ENCODE results near the gene PECR. TPM values are rescaled to one million over a fixed set of nuclear protein-coding genes. Genes with fewer than 3 reads are reported as not detected.

PECR gene
- total and polyA plus RNA-seq, 9 donors: 7.0 to 15.0 (median 11.5) TPM

DNA sequence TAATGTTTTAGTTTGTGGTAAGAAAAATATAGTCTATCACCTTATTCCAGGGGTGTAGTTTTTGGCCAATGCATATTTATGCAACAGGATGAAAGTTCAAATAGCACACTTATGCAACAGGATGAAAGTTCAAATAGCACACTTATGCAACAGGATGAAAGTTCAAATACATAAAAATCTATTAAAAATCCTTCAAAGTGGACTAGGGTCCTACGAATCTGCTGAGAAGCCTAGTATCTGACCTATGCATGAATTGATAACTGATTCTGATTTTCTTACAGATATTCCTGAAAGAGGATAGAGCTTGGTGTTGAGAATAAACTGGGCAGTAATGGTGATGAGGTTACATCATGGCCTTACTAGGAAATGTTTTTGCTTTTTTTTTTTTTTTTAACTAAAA lies 2.8 kb downstream of the PECR start:
- H3K4me3 ChIP-seq: no peak overlapping the region
- intact Hi-C loops (cut with DNase I): no loop called here

DNA sequence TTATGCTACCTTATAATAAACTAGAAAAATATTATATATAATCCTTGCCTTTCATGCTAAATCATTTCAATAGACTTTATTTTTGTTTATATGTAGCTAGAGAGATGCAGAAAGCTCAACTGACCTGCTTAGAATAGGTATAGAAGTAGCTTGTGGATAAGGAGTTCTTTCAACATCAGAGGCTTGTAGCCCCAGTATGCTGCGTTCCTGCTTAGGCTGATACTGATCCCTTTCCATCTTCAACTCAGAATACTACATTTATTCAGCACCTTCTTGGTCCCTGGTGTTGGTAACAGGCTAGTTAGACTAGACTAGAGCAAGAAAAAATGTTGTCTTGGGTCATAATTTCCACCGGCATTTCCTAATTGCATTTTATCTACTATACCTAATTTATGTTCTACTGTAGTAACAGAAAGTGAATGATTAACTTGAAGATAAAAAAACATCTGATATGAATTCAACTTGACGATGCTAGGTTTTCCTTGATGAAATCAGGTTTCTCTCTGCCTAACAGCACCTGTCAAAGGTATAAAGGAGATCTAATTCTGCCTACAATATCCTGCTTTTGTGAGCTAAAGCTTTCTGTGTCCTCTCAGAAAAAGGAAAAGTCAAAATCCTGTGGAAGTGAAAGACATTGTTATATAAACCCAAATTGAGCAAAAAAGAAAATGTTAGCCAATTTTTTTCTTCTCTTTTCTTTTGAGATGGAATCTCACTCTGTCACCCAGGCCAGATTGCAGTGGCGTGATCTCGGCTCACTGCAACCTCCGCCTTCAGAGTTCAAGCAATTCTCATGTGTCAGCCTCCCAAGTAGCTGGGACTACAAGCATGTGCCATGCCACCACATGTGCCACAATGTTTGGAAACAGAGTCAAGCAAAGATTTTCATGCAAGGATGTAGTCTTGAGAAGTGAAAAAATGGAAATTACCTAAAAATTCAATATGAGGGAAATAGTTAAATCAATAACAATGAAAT lies 5.8 kb downstream of the PECR start:
- H3K27ac ChIP-seq: no peak overlapping the region
- intact Hi-C loops (cut with DNase I): no loop called here
- no peak for DNase-seq
- no peak for TF ChIP-seq EP300 (IDR thresholded peaks at IDR 0.05)
- H3K4me1 ChIP-seq (ENCODE audit: insufficient read depth): peaks cover 3% of the 10 kb centered on the region
- no peaks in the 10 kb centered on the region for H3K9me3 ChIP-seq
- no peaks in the 10 kb centered on the region for H3K27me3 ChIP-seq
- WGBS, 3 donors: 87 to 88% (median 87%) methylated on average over 6 of the region's 6 CpGs
- H3K4me3 ChIP-seq: no peak overlapping the region
- no peaks in the 10 kb centered on the region for H3K36me3 ChIP-seq

More for the DNA sequence above, 2.8 kb downstream of the PECR start:
- Histone ChIP-seq H3K4me1 (ENCODE audit: insufficient read depth) (peaks cover 6% of the 10 kb centered on the region), H3K36me3 (no peaks in the 10 kb centered on the region), H3K27me3 (no peaks in the 10 kb centered on the region), H3K9me3 (no peaks in the 10 kb centered on the region), H3K27ac (no peak overlapping the region)
- WGBS, 3 donors: 31 to 42% (median 34%) methylated on average over 1 of the region's 1 CpG
- no peak for TF ChIP-seq POLR2A (IDR thresholded peaks at IDR 0.05)
- no peak for TF ChIP-seq EP300 (IDR thresholded peaks at IDR 0.05)
- TF ChIP-seq, protein P1, sequence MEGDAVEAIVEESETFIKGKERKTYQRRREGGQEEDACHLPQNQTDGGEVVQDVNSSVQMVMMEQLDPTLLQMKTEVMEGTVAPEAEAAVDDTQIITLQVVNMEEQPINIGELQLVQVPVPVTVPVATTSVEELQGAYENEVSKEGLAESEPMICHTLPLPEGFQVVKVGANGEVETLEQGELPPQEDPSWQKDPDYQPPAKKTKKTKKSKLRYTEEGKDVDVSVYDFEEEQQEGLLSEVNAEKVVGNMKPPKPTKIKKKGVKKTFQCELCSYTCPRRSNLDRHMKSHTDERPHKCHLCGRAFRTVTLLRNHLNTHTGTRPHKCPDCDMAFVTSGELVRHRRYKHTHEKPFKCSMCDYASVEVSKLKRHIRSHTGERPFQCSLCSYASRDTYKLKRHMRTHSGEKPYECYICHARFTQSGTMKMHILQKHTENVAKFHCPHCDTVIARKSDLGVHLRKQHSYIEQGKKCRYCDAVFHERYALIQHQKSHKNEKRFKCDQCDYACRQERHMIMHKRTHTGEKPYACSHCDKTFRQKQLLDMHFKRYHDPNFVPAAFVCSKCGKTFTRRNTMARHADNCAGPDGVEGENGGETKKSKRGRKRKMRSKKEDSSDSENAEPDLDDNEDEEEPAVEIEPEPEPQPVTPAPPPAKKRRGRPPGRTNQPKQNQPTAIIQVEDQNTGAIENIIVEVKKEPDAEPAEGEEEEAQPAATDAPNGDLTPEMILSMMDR (IDR thresholded peaks at IDR 0.05): no peak
- DNase-seq: no peak

DNA sequence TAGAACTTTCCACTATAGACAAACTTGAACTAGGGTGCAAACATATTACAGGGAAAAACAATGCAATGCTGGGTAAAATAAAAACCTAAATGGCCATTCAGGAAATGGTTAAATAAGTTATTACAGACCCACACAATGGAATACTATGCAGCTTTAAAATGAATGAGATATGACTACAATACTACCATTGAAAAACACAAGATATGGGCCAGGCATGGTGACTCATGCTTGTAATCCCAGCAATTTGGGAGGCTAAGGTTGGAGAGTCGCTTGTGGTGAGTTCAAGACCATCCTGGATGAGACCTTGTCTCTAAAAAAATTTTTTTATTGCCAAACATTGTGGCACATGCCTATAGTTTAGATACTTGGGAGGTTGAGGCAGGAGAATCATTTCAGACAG lies 6.8 kb downstream of the PECR start:
- TF ChIP-seq POLR2A (IDR thresholded peaks at IDR 0.05): no peak
- no peak for TF ChIP-seq EP300 (IDR thresholded peaks at IDR 0.05)
- no peak for DNase-seq
- Histone ChIP-seq H3K36me3 (no peaks in the 10 kb centered on the region), H3K27ac (no peak overlapping the region), H3K27me3 (no peaks in the 10 kb centered on the region), H3K9me3 (no peaks in the 10 kb centered on the region), H3K4me3 (no peak overlapping the region), H3K4me1 (ENCODE audit: insufficient read depth) (no peaks in the 10 kb centered on the region)
- 89 to 96% (median 95%) methylated on average over 1 of the region's 1 CpG for WGBS, 3 donors
- intact Hi-C loops (cut with DNase I): no loop called here

DNA sequence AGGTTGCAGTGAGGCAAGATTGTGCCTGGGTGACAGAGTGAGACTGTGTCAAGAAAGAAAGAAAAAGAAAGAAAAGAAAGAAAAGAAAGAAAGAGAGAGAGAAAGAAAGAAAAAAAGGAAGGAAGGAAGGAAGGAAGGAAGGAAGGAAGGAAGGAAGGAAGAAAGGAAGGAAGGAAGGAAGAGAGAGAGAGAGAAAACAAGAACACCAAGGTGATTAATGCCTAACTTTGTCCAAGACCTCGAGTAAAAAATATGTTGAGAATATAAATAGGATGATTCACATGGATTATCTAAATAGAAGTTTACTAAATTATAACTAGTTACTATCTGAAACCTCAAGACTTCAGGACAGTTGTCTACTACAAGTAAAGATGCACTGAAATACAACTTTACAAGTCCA lies 7.2 kb downstream of the PECR start:
- intact Hi-C loops (cut with DNase I): no loop called here
- H3K4me3 ChIP-seq: no peak overlapping the region
- WGBS, 3 donors: 53 to 64% (median 54%) methylated on average over 1 of the region's 1 CpG
- DNase-seq: no peak
- H3K36me3 ChIP-seq: no peaks in the 10 kb centered on the region
- no peaks in the 10 kb centered on the region for H3K9me3 ChIP-seq
- no peaks in the 10 kb centered on the region for H3K27me3 ChIP-seq
- TF ChIP-seq POLR2A (IDR thresholded peaks at IDR 0.05): no peak
- TF ChIP-seq, protein P1 (IDR thresholded peaks at IDR 0.05): no peak
- TF ChIP-seq EP300 (IDR thresholded peaks at IDR 0.05): no peak
- H3K4me1 ChIP-seq (ENCODE audit: insufficient read depth): no peaks in the 10 kb centered on the region
- H3K27ac ChIP-seq: no peak overlapping the region

DNA sequence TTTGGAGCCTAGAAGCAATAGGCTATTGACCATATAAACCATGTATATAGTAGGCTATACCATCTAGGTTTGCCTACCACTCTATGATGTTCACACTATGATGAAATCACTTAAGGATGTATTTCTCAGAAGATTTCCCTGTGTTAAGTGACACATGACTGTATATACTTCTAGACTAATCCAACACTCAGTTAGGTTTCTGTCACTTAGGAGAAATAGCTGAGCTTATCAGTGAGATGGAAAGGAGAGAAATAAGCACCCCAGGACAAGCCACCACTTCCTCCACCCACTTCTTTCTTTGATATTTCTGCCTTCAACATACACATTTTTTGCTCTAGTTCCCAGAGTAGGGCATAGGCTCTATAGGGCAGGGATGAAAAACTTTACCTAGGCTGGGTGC lies 7.8 kb downstream of the PECR start:
- Histone ChIP-seq H3K4me3 (no peak overlapping the region), H3K27ac (no peak overlapping the region), H3K9me3 (no peaks in the 10 kb centered on the region), H3K36me3 (no peaks in the 10 kb centered on the region), H3K27me3 (no peaks in the 10 kb centered on the region), H3K4me1 (ENCODE audit: insufficient read depth) (no peaks in the 10 kb centered on the region)
- DNase-seq: no peak
- TF ChIP-seq EP300 (IDR thresholded peaks at IDR 0.05) (no peak), POLR2A (IDR thresholded peaks at IDR 0.05) (no peak)
- TF ChIP-seq, protein P1 (IDR thresholded peaks at IDR 0.05): no peak
- intact Hi-C loops (cut with DNase I): no loop called here
